H9 (cell line): ENCODE measurements around the gene L1CAM. TPM values are rescaled to one million over a fixed set of nuclear protein-coding genes. Genes with fewer than 3 reads are reported as not detected.

Source experiments
- DNase-seq: peaks from one replicate; pipeline ENCODE4 v3.0.0-alpha.2; 2017
- H2AFZ ChIP-seq: one replicate; pipeline ENCODE4 v1.6.1; 2013; ENCODE audit warnings: mild to moderate bottlenecking, low read length, control low read depth, moderate library complexity
- H2AK5ac ChIP-seq: 2 replicates; pipeline ENCODE4 v1.6.1; 2013; ENCODE audit warnings: low read length, control low read depth, mixed read lengths; ENCODE audit not compliant: insufficient read length
- H2BK120ac ChIP-seq: one replicate; pipeline ENCODE4 v1.6.1; 2013; ENCODE audit warnings: low read depth, mild to moderate bottlenecking, low read length, control low read depth, inconsistent platforms; ENCODE audit not compliant: poor library complexity, severe bottlenecking
- H2BK12ac ChIP-seq: 2 replicates; pipeline ENCODE4 v1.6.1; 2013; ENCODE audit warnings: low read length, control low read depth, mixed read lengths, low read depth; ENCODE audit not compliant: insufficient read length
- H2BK15ac ChIP-seq: 2 replicates; pipeline ENCODE4 v1.6.1; 2013; ENCODE audit warnings: low read depth, low read length, control low read depth
- H2BK20ac ChIP-seq: one replicate; pipeline ENCODE4 v1.6.1; 2013; ENCODE audit warnings: low read depth, mild to moderate bottlenecking, low read length, control low read depth, inconsistent platforms; ENCODE audit not compliant: poor library complexity, severe bottlenecking
- H2BK5ac ChIP-seq: 2 replicates; pipeline ENCODE4 v1.6.1; 2013; ENCODE audit warnings: low read length, control low read depth, mixed read lengths; ENCODE audit not compliant: insufficient read length
- H3K14ac ChIP-seq: 2 replicates; pipeline ENCODE4 v1.6.1; 2013; ENCODE audit warnings: low read length, control low read depth; ENCODE audit not compliant: insufficient read depth
- H3K18ac ChIP-seq: 2 replicates; pipeline ENCODE4 v1.6.1; 2013; ENCODE audit warnings: low read depth, mild to moderate bottlenecking, mixed read lengths, low read length, control low read depth; ENCODE audit not compliant: insufficient read length
- H3K23ac ChIP-seq: 2 replicates; pipeline ENCODE4 v1.6.1; 2013; ENCODE audit warnings: low read length, control low read depth, mixed read lengths, low read depth; ENCODE audit not compliant: insufficient read length
- H3K23me2 ChIP-seq: 2 replicates; pipeline ENCODE4 v1.6.1; 2013; ENCODE audit warnings: low read depth, mild to moderate bottlenecking, mixed read lengths, low read length, control low read depth; ENCODE audit not compliant: insufficient read length, poor library complexity, severe bottlenecking
- H3K27ac ChIP-seq: 2 replicates; pipeline ENCODE4 v1.5.1; 2013; ENCODE audit warnings: low read length, control low read depth, mixed read lengths, low read depth; ENCODE audit not compliant: insufficient read length
- H3K27me3 ChIP-seq: 2 replicates; pipeline ENCODE4 v1.6.1; 2013; ENCODE audit warnings: low read length, control low read depth, inconsistent platforms; ENCODE audit not compliant: insufficient read depth
- H3K4ac ChIP-seq: 2 replicates; pipeline ENCODE4 v1.6.1; 2013; ENCODE audit warnings: low read depth, mild to moderate bottlenecking, control low read depth, inconsistent platforms, low read length, moderate library complexity
- H3K4me1 ChIP-seq: 2 replicates; pipeline ENCODE4 v1.6.1; 2013; ENCODE audit warnings: low read length, control low read depth, inconsistent platforms; ENCODE audit not compliant: insufficient read depth
- H3K4me2 ChIP-seq: 2 replicates; pipeline ENCODE4 v1.6.1; 2013; ENCODE audit warnings: low read length, control low read depth, mixed read lengths; ENCODE audit not compliant: insufficient read length, insufficient read depth
- H3K56ac ChIP-seq: 2 replicates; pipeline ENCODE4 v1.6.1; 2013; ENCODE audit warnings: low read depth, mild to moderate bottlenecking, mixed read lengths, low read length, control low read depth; ENCODE audit not compliant: insufficient read length
- H3K79me1 ChIP-seq: 2 replicates; pipeline ENCODE4 v1.6.1; 2013; ENCODE audit warnings: low read depth, mild to moderate bottlenecking, moderate library complexity, low read length, control low read depth, inconsistent platforms; ENCODE audit not compliant: insufficient read depth, poor library complexity, severe bottlenecking
- H3K79me2 ChIP-seq: 2 replicates; pipeline ENCODE4 v1.6.1; 2013; ENCODE audit warnings: low read length, control low read depth, inconsistent platforms; ENCODE audit not compliant: insufficient read depth
- H3K9ac ChIP-seq: 2 replicates; pipeline ENCODE4 v1.6.1; 2013; ENCODE audit warnings: low read length, control low read depth, mixed read lengths; ENCODE audit not compliant: insufficient read length; ENCODE audit errors: extremely low read depth
- H3K9me3 ChIP-seq: one replicate; pipeline ENCODE4 v1.6.1; 2013; ENCODE audit warnings: low read depth, low read length, inconsistent platforms; ENCODE audit not compliant: control insufficient read depth
- H3T11ph ChIP-seq: one replicate; pipeline ENCODE4 v1.6.1; 2013; ENCODE audit warnings: mild to moderate bottlenecking, low read length, control low read depth, inconsistent platforms
- H4K20me1 ChIP-seq: one replicate; pipeline ENCODE4 v1.6.1; 2013; ENCODE audit not compliant: control insufficient read depth, insufficient read length, insufficient read depth
- H4K5ac ChIP-seq: 2 replicates; pipeline ENCODE4 v1.6.1; 2013; ENCODE audit warnings: low read depth, mild to moderate bottlenecking, mixed read lengths, low read length, control low read depth; ENCODE audit not compliant: insufficient read length
- H4K8ac ChIP-seq: replicated peaks from 2 replicates; pipeline ENCODE4 v1.6.1; 2013; ENCODE audit warnings: low read length, control low read depth, mixed read lengths, low read depth; ENCODE audit not compliant: insufficient read length
- H4K91ac ChIP-seq: 2 replicates; pipeline ENCODE4 v1.6.1; 2013; ENCODE audit warnings: low read depth, mild to moderate bottlenecking, moderate library complexity, mixed read lengths, low read length, control low read depth; ENCODE audit not compliant: insufficient read length
- H3K27ac Mint-ChIP-seq, 3 experiments: 2 replicates in 2 of 3; 3 replicates in 1 of 3; pipeline ENCODE4 v1.8.0; 2020 to 2021; ENCODE audit warnings: mixed read lengths in 3 of 3, mild to moderate bottlenecking in 1 of 3, moderate library complexity in 1 of 3
- H3K27me3 Mint-ChIP-seq: 2 replicates; pipeline ENCODE4 v1.8.0; 2021; ENCODE audit warnings: low read depth, mild to moderate bottlenecking, moderate library complexity, mixed read lengths
- H3K36me3 Mint-ChIP-seq, 3 experiments: 2 replicates in 2 of 3; 3 replicates in 1 of 3; pipeline ENCODE4 v1.8.0; 2020 to 2021; ENCODE audit warnings: low read depth in 3 of 3, mixed read lengths in 3 of 3; ENCODE audit not compliant: insufficient read depth in 1 of 3
- H3K4me1 Mint-ChIP-seq, 2 experiments: 2 replicates each; pipeline ENCODE4 v1.8.0; 2020; ENCODE audit warnings: mixed read lengths in 2 of 2
- H3K4me3 Mint-ChIP-seq, 2 experiments: 2 replicates in 1 of 2; 3 replicates in 1 of 2; pipeline ENCODE4 v1.8.0; 2020 to 2021; ENCODE audit warnings: mild to moderate bottlenecking in 2 of 2, mixed read lengths in 2 of 2, moderate library complexity in 1 of 2
- H3K9me3 Mint-ChIP-seq, 2 experiments: 2 replicates in 1 of 2; 3 replicates in 1 of 2; pipeline ENCODE4 v1.8.0; 2020; ENCODE audit warnings: mild to moderate bottlenecking in 2 of 2, mixed read lengths in 2 of 2, moderate library complexity in 1 of 2
- CTCF ChIP-seq: fragments of 200-600 bp; sonication (generic); conservative IDR thresholded peaks from 3 replicates; pipeline ENCODE4 v1.8.0; 2021; ENCODE audit warnings: antibody characterized with exemption, mild to moderate bottlenecking
- WGBS: extraction: QIAGEN DNeasy Blood & Tissue Kit; methylation state at CpG from one replicate; pipeline ENCODE4 v1.1.7; 2013; ENCODE audit warnings: missing lambda C conversion rate, low lambda C conversion rate, mixed read lengths; ENCODE audit not compliant: insufficient read length; ENCODE audit errors: extremely low coverage; 5-methylcytosine and 5-hydroxymethylcytosine counted together
- total RNA-seq: library from RNA; stranded (reverse); gene quantifications from 2 replicates; pipeline ENCODE4 v1.2.1, GENCODE V29; 2021

Gene L1CAM
- total RNA-seq, 1 experiment from 2014 or later = 22.7 TPM

- Histone ChIP-seq H4K91ac (no peak overlapping the region), H2AK5ac (no peak overlapping the region), H2AFZ (no peak overlapping the region), H3K79me2 (no peaks in the 10 kb centered on the region), H3K9ac (no peak overlapping the region), H2BK12ac (no peak overlapping the region), H3K27me3 (no peaks in the 10 kb centered on the region), H3K9me3 (peaks cover 48% of the 10 kb centered on the region), H4K5ac (no peak overlapping the region), H3K23me2 (no peaks in the 10 kb centered on the region), H3K79me1 (no peaks in the 10 kb centered on the region), H3K27ac (no peak overlapping the region), H3K23ac (no peak overlapping the region), H3K18ac (no peak overlapping the region), H4K20me1 (no peaks in the 10 kb centered on the region), H4K8ac (no peak overlapping the region), H2BK20ac (no peak overlapping the region), H3K14ac (no peak overlapping the region), H3T11ph (no peak overlapping the region), H3K4me1 (no peaks in the 10 kb centered on the region), H3K56ac (peak overlapping the region; percentile 25), H2BK15ac (no peak overlapping the region), H3K4ac (no peak overlapping the region), H3K4me2 (no peak overlapping the region), H2BK5ac (no peak overlapping the region), H2BK120ac (no peak overlapping the region)
- Mint-ChIP-seq H3K27ac (no peak overlapping the region; a peak in 1 of 7 replicates), H3K4me3 (no peak overlapping the region), H3K27me3 (peaks cover 24% of the 10 kb centered on the region), H3K4me1 (peaks cover 7 to 27% of the 10 kb centered on the region in 2 experiments), H3K36me3 (peaks cover 0 to 6% (median 2%) of the 10 kb centered on the region in 3 experiments; a peak in 2 of 7 replicates), H3K9me3 (peaks cover 85 to 93% of the 10 kb centered on the region in 2 experiments)
- no CpG with 5 or more reads among the region's 9 CpGs for WGBS
- peak; percentile 38; the same call in 2 of the 3 replicates for TF ChIP-seq CTCF
- no peak for DNase-seq
These were observed 31.3 kb downstream of the L1CAM start for GRCh38 chrX:153854702-153855101.
